Endothelial cell of umbilical vein (primary cell): ENCODE results near the gene NUP107. TPM values are rescaled to one million over a fixed set of nuclear protein-coding genes. Genes with fewer than 3 reads are reported as not detected.

Experiments used
- BruUV-seq: library from RNA; stranded (reverse); fragments of 400-500 nt; replicated peaks from 2 replicates; lab custom pipeline; 2021; lab: Mats Ljungman, UMichigan
- CTCF ChIA-PET: fragments of 300-600, 350-600 bp; sonication (Branson Sonifier 250); formaldehyde crosslinking; loops from one replicate; lab custom pipeline; 2021; ENCODE audit warnings: antibody characterized with exemption, inconsistent platforms; lab: Charles Lee
- POLR2A ChIA-PET: fragments of 300-600, 350-600 bp; sonication (Branson Sonifier 250); formaldehyde crosslinking; loops from one replicate; lab custom pipeline; 2021; ENCODE audit warnings: antibody characterized with exemption, inconsistent platforms; lab: Charles Lee
- DNase-seq: peaks from one replicate; pipeline ENCODE4 v3.0.0-alpha.2; 2011; ENCODE audit warnings: low read depth, low spot score
- FAIRE-seq: peaks from 2 replicates; lab custom pipeline; 2011; peaks lifted over from hg19 to GRCh38; lab: Jason Lieb, UNC
- H2AFZ ChIP-seq: 2 replicates; pipeline ENCODE4 v1.6.0; 2012; ENCODE audit warnings: low read depth, low read length, control low read depth, inconsistent platforms
- H3K27ac ChIP-seq: 2 replicates; pipeline ENCODE4 v1.5.1; 2011; ENCODE audit warnings: low read depth, mild to moderate bottlenecking, control low read depth, low read length, moderate library complexity; ENCODE audit not compliant: insufficient read depth
- H3K27me3 ChIP-seq, 2 experiments: 2 replicates each; pipeline versions ENCODE4 v1.6.0 to v1.6.1; 2011; ENCODE audit warnings: low read length in 2 of 2, mixed read lengths in 1 of 2; ENCODE audit not compliant: control insufficient read depth in 2 of 2, insufficient read depth in 2 of 2
- H3K36me3 ChIP-seq, 2 experiments: 2 replicates in 1 of 2; 3 replicates in 1 of 2; pipeline ENCODE4 v1.5.1; 2011; ENCODE audit warnings: low read length in 2 of 2, mild to moderate bottlenecking in 1 of 2, moderate library complexity in 1 of 2; ENCODE audit not compliant: control insufficient read depth in 2 of 2, insufficient read depth in 2 of 2; ENCODE audit errors: extremely low read depth in 1 of 2
- H3K4me1 ChIP-seq: 3 replicates; pipeline ENCODE4 v1.5.1; 2011; ENCODE audit warnings: mild to moderate bottlenecking, low read length; ENCODE audit not compliant: control insufficient read depth, insufficient read depth; ENCODE audit errors: extremely low read depth
- H3K4me2 ChIP-seq: 2 replicates; pipeline ENCODE4 v1.6.1; 2011; ENCODE audit warnings: low read length, control low read depth, mixed read lengths; ENCODE audit not compliant: insufficient read depth
- H3K4me3 ChIP-seq, 3 experiments: fragments of 200-600 bp in 1 of 3; sonication (generic), shearing (Covaris generic) in 1 of 3; replicated peaks in 1 of 3; 2 replicates each; pipeline ENCODE4 v1.5.1; 2011 to 2016; ENCODE audit warnings: control low read depth in 3 of 3, low read length in 3 of 3, mild to moderate bottlenecking in 2 of 3, inconsistent platforms in 1 of 3, low read depth in 1 of 3, moderate library complexity in 1 of 3; ENCODE audit not compliant: insufficient read depth in 1 of 3
- H3K79me2 ChIP-seq: 2 replicates; pipeline ENCODE4 v1.6.0; 2012; ENCODE audit warnings: low read length, inconsistent platforms; ENCODE audit not compliant: control insufficient read depth, insufficient read depth
- H3K9ac ChIP-seq: replicated peaks from 2 replicates; pipeline ENCODE3; 2011; ENCODE audit warnings: low read length, control low read depth; ENCODE audit not compliant: insufficient read depth; ENCODE audit errors: extremely low read depth
- H3K9me1 ChIP-seq: replicated peaks from 3 replicates; pipeline ENCODE4 v1.6.0; 2011; ENCODE audit warnings: mild to moderate bottlenecking, low read length; ENCODE audit not compliant: control insufficient read depth, insufficient read depth; ENCODE audit errors: extremely low read depth
- H3K9me3 ChIP-seq: replicated peaks from 2 replicates; pipeline ENCODE4 v1.5.1; 2012; ENCODE audit warnings: low read length, inconsistent platforms; ENCODE audit not compliant: control insufficient read depth, insufficient read depth
- H4K20me1 ChIP-seq: replicated peaks from 2 replicates; pipeline ENCODE3; 2011; ENCODE audit warnings: mild to moderate bottlenecking, low read length; ENCODE audit not compliant: control insufficient read depth, insufficient read depth; ENCODE audit errors: extremely low read depth
- CTCF ChIP-seq, 2 donors: IDR thresholded peaks; 1 replicate in 1 of 2; 2 replicates in 1 of 2; pipeline ENCODE4 v1.5.1; 2011; ENCODE audit warnings: low read length in 2 of 2, mild to moderate bottlenecking in 2 of 2, moderate library complexity in 2 of 2, control low read depth in 1 of 2, inconsistent platforms in 1 of 2, low read depth in 1 of 2; ENCODE audit not compliant: insufficient read depth in 1 of 2; ENCODE audit errors: extremely low read depth in 1 of 2
- EZH2 ChIP-seq: IDR thresholded peaks from 2 replicates; pipeline ENCODE4 v1.6.1; 2012; ENCODE audit warnings: borderline replicate concordance, low read depth, mild to moderate bottlenecking, moderate library complexity, low read length, inconsistent platforms; ENCODE audit not compliant: severe bottlenecking
- FOS ChIP-seq: IDR thresholded peaks from 2 replicates; pipeline ENCODE4 v1.6.1; 2011; ENCODE audit warnings: mild to moderate bottlenecking, low read length, moderate library complexity, borderline replicate concordance; ENCODE audit not compliant: insufficient read depth
- GATA2 ChIP-seq: IDR thresholded peaks from 2 replicates; pipeline ENCODE4 v1.7.0; 2011; ENCODE audit warnings: low read depth, mild to moderate bottlenecking, moderate library complexity, mixed read lengths, low read length; ENCODE audit not compliant: insufficient read length, insufficient read depth
- JUN ChIP-seq: IDR thresholded peaks from 2 replicates; pipeline ENCODE4 v1.6.1; 2011; ENCODE audit warnings: borderline replicate concordance, low read depth; ENCODE audit not compliant: insufficient read length, insufficient read depth
- MYC ChIP-seq: IDR thresholded peaks from one replicate; pipeline ENCODE4 v1.6.1; 2011; ENCODE audit warnings: mild to moderate bottlenecking, low read depth, low read length
- POLR2A ChIP-seq: IDR thresholded peaks from 2 replicates; pipeline ENCODE4 v1.6.1; 2012; ENCODE audit warnings: low read depth, mild to moderate bottlenecking, control low read depth, low read length
- POLR2AphosphoS5 ChIP-seq: IDR thresholded peaks from 2 replicates; pipeline ENCODE4 v1.6.1; 2012; ENCODE audit warnings: low read depth, mild to moderate bottlenecking, control low read depth, low read length, moderate library complexity; ENCODE audit not compliant: insufficient read depth
- dilution Hi-C: fragments of 300-500 bp; cut with MboI; formaldehyde crosslinking; loops from one replicate; pipeline ENCODE4 v1.15.0; 2019; ENCODE audit warnings: low sequenced_read_pairs; ENCODE audit not compliant: extremely low pct_ligation_motif_present
- intact Hi-C: fragments of 100-400 bp; cut with micrococcal nuclease; formaldehyde crosslinking; loops from one replicate; pipeline ENCODE4 v1.10.0; 2022
- polyA plus RNA-seq, 4 experiments: library from polyadenylated mRNA; depleted of rRNA in 3 of 4; stranded (reverse) in 3 of 4; unstranded in 1 of 4; fragments of >200 nt; gene quantifications; 2 replicates each; pipeline versions ENCODE4 v1.2.1 to v1.2.3, GENCODE V29; 2011 to 2012; ENCODE audit warnings: missing spikeins in 1 of 4
- total RNA-seq: library from RNA; stranded (reverse); gene quantifications from 2 replicates; pipeline ENCODE4 v1.2.3, GENCODE V29; 2021
- TF ChIP-seq, protein P1 (sequence below): IDR thresholded peaks from 2 replicates; pipeline ENCODE4 v1.6.1; 2011; ENCODE audit not compliant: insufficient read depth, insufficient read length

NUP107 gene
- total and polyA plus RNA-seq, 2 donors (not counting 3 experiments of a cell fraction or from before 2014, with no cell fraction given) = 24.0 to 78.7 TPM

GRCh38 chr12:68749861-68750260 is 63.1 kb downstream of the NUP107 start:
- no peaks in the 10 kb centered on the region for H3K27me3 ChIP-seq
- no peak overlapping the region for H3K27ac ChIP-seq
- dilution Hi-C loops = no loop called here
- TF ChIP-seq, protein P1, sequence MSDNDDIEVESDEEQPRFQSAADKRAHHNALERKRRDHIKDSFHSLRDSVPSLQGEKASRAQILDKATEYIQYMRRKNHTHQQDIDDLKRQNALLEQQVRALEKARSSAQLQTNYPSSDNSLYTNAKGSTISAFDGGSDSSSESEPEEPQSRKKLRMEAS = no peak
- TF ChIP-seq FOS = no peak
- TF ChIP-seq JUN = no peak
- no peak for TF ChIP-seq POLR2A
- TF ChIP-seq POLR2AphosphoS5 = no peak
- TF ChIP-seq GATA2 = no peak
- no peak for TF ChIP-seq CTCF (IDR thresholded peaks at IDR 0.05; ENCODE audit: extremely low read depth in 1 of 2, insufficient read depth in 1 of 2, low read depth in 1 of 2, low read length in 2 of 2)
- TF ChIP-seq EZH2 = no peak
- TF ChIP-seq MYC = no peak
- no peaks in the 10 kb centered on the region for H4K20me1 ChIP-seq
- CTCF ChIA-PET = no interaction called here
- no peaks in the 10 kb centered on the region for H3K9me3 ChIP-seq
- BruUV-seq = no TSS peak
- no peaks in the 10 kb centered on the region for H3K9me1 ChIP-seq
- H3K4me2 ChIP-seq = no peak overlapping the region
- H3K36me3 ChIP-seq = peaks cover 0 to 10% of the 10 kb centered on the region in 2 experiments
- POLR2A ChIA-PET = no interaction called here
- intact Hi-C loops = loop anchor here (5.0 kb wide), 1 partner anchor 138 kb away; the partner anchor contains the start of gene RAP1B
- H3K9ac ChIP-seq = no peak overlapping the region
- no peaks in the 10 kb centered on the region for H3K79me2 ChIP-seq
- no peak for DNase-seq
- H3K4me3 ChIP-seq = no peak overlapping the region
- H2AFZ ChIP-seq = no peak overlapping the region
- no peak for FAIRE-seq
- H3K4me1 ChIP-seq = peaks cover 16% of the 10 kb centered on the region
